HEK293 (cell line): ENCODE measurements around the gene KRTAP19-2.

Source experiments
- CTCF ChIA-PET: fragments of 350-600 bp; formaldehyde crosslinking; extraction: SDS; loops from one replicate; lab custom pipeline; 2021; ENCODE audit warnings: antibody characterized with exemption; lab: Yijun Ruan, JAX
- POLR2A ChIA-PET: fragments of 300-600 bp; formaldehyde crosslinking; extraction: SDS; loops from one replicate; lab custom pipeline; 2020; ENCODE audit warnings: antibody characterized with exemption, inconsistent platforms; lab: Yijun Ruan, JAX
- H3K27ac ChIP-seq: fragments of 200-500 bp; sonication (Bioruptor generic); 2 replicates; pipeline ENCODE4 v1.5.1; 2014; ENCODE audit warnings: low read depth, low read length, control low read depth, inconsistent platforms; ENCODE audit errors: extremely low read depth
- H3K36me3 ChIP-seq, 2 experiments: fragments of 200-500 bp in 1 of 2; sonication (Bioruptor generic) in 1 of 2; 1 replicate in 1 of 2; 2 replicates in 1 of 2; pipeline ENCODE4 v1.5.1; 2014 to 2017; ENCODE audit warnings: inconsistent platforms in 2 of 2, low read length in 2 of 2; ENCODE audit not compliant: control insufficient read depth in 2 of 2, insufficient read depth in 1 of 2
- H3K4me1 ChIP-seq: fragments of 200-500 bp; sonication (Bioruptor generic); 2 replicates; pipeline ENCODE4 v1.5.1; 2014; ENCODE audit warnings: mild to moderate bottlenecking, low read length, inconsistent platforms; ENCODE audit not compliant: control insufficient read depth, insufficient read depth
- H3K4me3 ChIP-seq: 2 replicates; pipeline ENCODE4 v1.5.1; 2011; ENCODE audit warnings: low read depth, mild to moderate bottlenecking, control low read depth, low read length, moderate library complexity
- H3K9me3 ChIP-seq: fragments of 200-500 bp; sonication (Bioruptor generic); 2 replicates; pipeline ENCODE4 v1.5.1; 2014; ENCODE audit warnings: low read depth, low read length, inconsistent platforms; ENCODE audit not compliant: control insufficient read depth, insufficient read depth
- AEBP2 ChIP-seq: fragments of 450-650 bp; formaldehyde crosslinking; IDR thresholded peaks from 2 replicates; pipeline ENCODE4 v1.5.1; 2016; ENCODE audit warnings: missing biosample characterization, missing genetic modification characterization, borderline replicate concordance
- GLIS2 ChIP-seq: fragments of 450-650 bp; formaldehyde crosslinking; IDR thresholded peaks from 2 replicates; pipeline ENCODE4 v1.5.1; 2016; ENCODE audit warnings: missing biosample characterization, missing genetic modification characterization
- MEIS1 ChIP-seq: sonication (generic); formaldehyde crosslinking; IDR thresholded peaks from 2 replicates; pipeline ENCODE4 v1.8.1; 2022; ENCODE audit warnings: missing genetic modification reagents, mild to moderate bottlenecking, borderline replicate concordance
- RBAK ChIP-seq: fragments of 450-650 bp; formaldehyde crosslinking; IDR thresholded peaks from 2 replicates; pipeline ENCODE4 v1.5.1; 2016; ENCODE audit warnings: missing biosample characterization, missing genetic modification characterization
- SP7 ChIP-seq: fragments of 450-650 bp; formaldehyde crosslinking; IDR thresholded peaks from 2 replicates; pipeline ENCODE4 v1.5.1; 2016; ENCODE audit warnings: missing biosample characterization, missing genetic modification characterization
- ZBTB17 ChIP-seq: fragments of 450-650 bp; formaldehyde crosslinking; IDR thresholded peaks from 2 replicates; pipeline ENCODE4 v1.5.1; 2016; ENCODE audit warnings: missing biosample characterization, missing genetic modification characterization
- ZBTB49 ChIP-seq: fragments of 450-650 bp; formaldehyde crosslinking; IDR thresholded peaks from 2 replicates; pipeline ENCODE4 v1.5.1; 2016; ENCODE audit warnings: missing biosample characterization, missing genetic modification characterization, low read depth
- ZEB2 ChIP-seq: fragments of 450-650 bp; formaldehyde crosslinking; IDR thresholded peaks from 2 replicates; pipeline ENCODE4 v1.5.1; 2016; ENCODE audit warnings: missing biosample characterization, missing genetic modification characterization
- ZNF214 ChIP-seq: fragments of 450-650 bp; formaldehyde crosslinking; IDR thresholded peaks from 2 replicates; pipeline ENCODE4 v1.5.1; 2017; ENCODE audit warnings: missing biosample characterization, mild to moderate bottlenecking, missing genetic modification characterization, borderline replicate concordance
- ZNF248 ChIP-seq: fragments of 450-650 bp; formaldehyde crosslinking; IDR thresholded peaks from 2 replicates; pipeline ENCODE4 v1.5.1; 2017; ENCODE audit warnings: missing biosample characterization, missing genetic modification characterization
- ZNF266 ChIP-seq: fragments of 450-650 bp; formaldehyde crosslinking; IDR thresholded peaks from 2 replicates; pipeline ENCODE4 v1.5.1; 2016; ENCODE audit warnings: missing biosample characterization, missing genetic modification characterization, low read depth
- ZNF280D ChIP-seq: fragments of 450-650 bp; formaldehyde crosslinking; IDR thresholded peaks from 2 replicates; pipeline ENCODE4 v1.5.1; 2016; ENCODE audit warnings: missing biosample characterization, missing genetic modification characterization
- ZNF292 ChIP-seq: fragments of 450-650 bp; formaldehyde crosslinking; IDR thresholded peaks from 2 replicates; pipeline ENCODE4 v1.5.1; 2016; ENCODE audit warnings: low read depth, missing biosample characterization, missing genetic modification characterization, borderline replicate concordance
- ZNF366 ChIP-seq: fragments of 450-650 bp; formaldehyde crosslinking; conservative IDR thresholded peaks from 2 replicates; pipeline ENCODE4 v1.5.1; 2016; ENCODE audit warnings: missing biosample characterization, missing genetic modification characterization
- ZNF416 ChIP-seq: fragments of 450-650 bp; formaldehyde crosslinking; IDR thresholded peaks from 2 replicates; pipeline ENCODE4 v1.5.1; 2016; ENCODE audit warnings: missing biosample characterization, missing genetic modification characterization
- ZNF48 ChIP-seq: fragments of 450-650 bp; formaldehyde crosslinking; IDR thresholded peaks from 2 replicates; pipeline ENCODE4 v1.5.1; 2016; ENCODE audit warnings: missing biosample characterization, missing genetic modification characterization
- ZNF510 ChIP-seq: fragments of 450-650 bp; formaldehyde crosslinking; IDR thresholded peaks from 2 replicates; pipeline ENCODE4 v1.5.1; 2018; ENCODE audit warnings: mild to moderate bottlenecking, missing genetic modification characterization, missing biosample characterization; ENCODE audit not compliant: insufficient replicate concordance
- ZNF521 ChIP-seq: fragments of 450-650 bp; formaldehyde crosslinking; IDR thresholded peaks from 2 replicates; pipeline ENCODE4 v1.5.1; 2017; ENCODE audit warnings: missing biosample characterization, mild to moderate bottlenecking, missing genetic modification characterization
- ZNF530 ChIP-seq: fragments of 450-650 bp; formaldehyde crosslinking; IDR thresholded peaks from 2 replicates; pipeline ENCODE4 v1.5.1; 2016; ENCODE audit warnings: low read depth, missing biosample characterization, missing genetic modification characterization
- ZNF571 ChIP-seq: fragments of 450-650 bp; formaldehyde crosslinking; IDR thresholded peaks from 2 replicates; pipeline ENCODE4 v1.5.0; 2017; ENCODE audit warnings: missing biosample characterization, missing genetic modification characterization
- ZNF624 ChIP-seq: fragments of 450-650 bp; formaldehyde crosslinking; IDR thresholded peaks from 2 replicates; pipeline ENCODE4 v1.5.1; 2017; ENCODE audit warnings: missing biosample characterization, missing genetic modification characterization
- ZNF639 ChIP-seq: fragments of 450-650 bp; formaldehyde crosslinking; IDR thresholded peaks from 2 replicates; pipeline ENCODE4 v1.5.1; 2016; ENCODE audit warnings: missing biosample characterization, missing genetic modification characterization
- ZNF645 ChIP-seq: fragments of 450-650 bp; formaldehyde crosslinking; IDR thresholded peaks from 2 replicates; pipeline ENCODE4; 2016; ENCODE audit warnings: missing biosample characterization, missing genetic modification characterization
- ZNF664 ChIP-seq: fragments of 450-650 bp; formaldehyde crosslinking; IDR thresholded peaks from 2 replicates; pipeline ENCODE4 v1.5.1; 2016; ENCODE audit warnings: missing biosample characterization, missing genetic modification characterization
- ZNF747 ChIP-seq: fragments of 450-650 bp; formaldehyde crosslinking; IDR thresholded peaks from 2 replicates; pipeline ENCODE4 v1.5.1; 2016; ENCODE audit warnings: missing biosample characterization, missing genetic modification characterization
- ZNF791 ChIP-seq: fragments of 450-650 bp; formaldehyde crosslinking; IDR thresholded peaks from 2 replicates; pipeline ENCODE4 v1.5.1; 2016; ENCODE audit warnings: missing biosample characterization, missing genetic modification characterization
- ZNF792 ChIP-seq: fragments of 450-650 bp; formaldehyde crosslinking; IDR thresholded peaks from 2 replicates; pipeline ENCODE4 v1.5.1; 2016; ENCODE audit warnings: missing biosample characterization, missing genetic modification characterization

Gene KRTAP19-2

GRCh38 chr21:30479259-30479658 lies 8.0 kb downstream of the KRTAP19-2 start:
- H3K4me1 ChIP-seq: no peaks in the 10 kb centered on the region
- no peak overlapping the region for H3K4me3 ChIP-seq
- no peak overlapping the region for H3K27ac ChIP-seq
- POLR2A ChIA-PET: no interaction called here
- TF ChIP-seq ZNF280D: no peak
- no peak for TF ChIP-seq AEBP2
- TF ChIP-seq ZNF48 (tag by site-specific recombination): no peak
- TF ChIP-seq ZNF248: no peak
- TF ChIP-seq ZNF266 (tag by site-specific recombination): no peak
- no peak for TF ChIP-seq ZNF791
- TF ChIP-seq ZNF521 (tag by site-specific recombination): no peak
- TF ChIP-seq ZBTB17 (tag by site-specific recombination): no peak
- no peaks in the 10 kb centered on the region for H3K9me3 ChIP-seq
- CTCF ChIA-PET: no interaction called here
- no peaks in the 10 kb centered on the region for H3K36me3 ChIP-seq

GRCh38 chr21:30478004-30478403 lies 9.2 kb downstream of the KRTAP19-2 start:
- Histone ChIP-seq H3K4me3 (no peak overlapping the region), H3K4me1 (no peaks in the 10 kb centered on the region), H3K27ac (no peak overlapping the region), H3K36me3 (no peaks in the 10 kb centered on the region), H3K9me3 (no peaks in the 10 kb centered on the region)
- TF ChIP-seq ZNF792 (no peak), ZNF266 (tag by site-specific recombination) (no peak), ZNF664 (tag by site-specific recombination) (no peak), ZNF624 (tag by site-specific recombination) (no peak), ZNF530 (no peak), SP7 (tag by site-specific recombination) (no peak), ZNF292 (tag by site-specific recombination) (no peak), ZEB2 (tag by site-specific recombination) (no peak), ZNF645 (no peak), GLIS2 (no peak), ZNF416 (tag by site-specific recombination) (no peak), RBAK (tag by site-specific recombination) (no peak), ZNF747 (no peak), ZNF510 (no peak), ZBTB49 (no peak), ZNF214 (tag by site-specific recombination) (no peak), ZNF571 (tag by site-specific recombination) (no peak), ZNF639 (tag by site-specific recombination) (no peak), ZNF366 (tag by site-specific recombination) (no peak), MEIS1 (CRISPR knock-in tag) (no peak)
- CTCF ChIA-PET: no interaction called here
- POLR2A ChIA-PET: no interaction called here
